PC-9 (cell line): ENCODE results near the gene MEIS2. TPM values are rescaled to one million over a fixed set of nuclear protein-coding genes. Genes with fewer than 3 reads are reported as not detected.

Experiments used
- BruUV-seq: library from RNA; stranded (reverse); fragments of 400-500 nt; replicated peaks from 2 replicates; lab custom pipeline; 2021; lab: Mats Ljungman, UMichigan
- CTCF ChIA-PET: fragments of 300-600 bp; sonication (Branson Sonifier 250); formaldehyde crosslinking; loops from one replicate; lab custom pipeline; 2022; ENCODE audit warnings: antibody characterized with exemption; lab: Charles Lee
- POLR2A ChIA-PET: fragments of 300-600 bp; sonication (Branson Sonifier 250); formaldehyde crosslinking; loops from one replicate; lab custom pipeline; 2022; ENCODE audit warnings: antibody characterized with exemption; ENCODE audit not compliant: unreplicated experiment; lab: Charles Lee
- DNase-seq, 2 experiments: peaks; one replicate each; pipeline versions ENCODE4 v3.0.0 to v3.0.0-alpha.2; 2015 to 2022; ENCODE audit warnings: mixed read lengths in 1 of 2
- H2AFZ ChIP-seq: fragments of 200-600 bp; sonication (generic); 2 replicates; pipeline ENCODE4 v1.8.1; 2017; ENCODE audit warnings: antibody characterized with exemption
- H3F3A ChIP-seq: fragments of 200-600 bp; sonication (generic); 2 replicates; pipeline ENCODE4 v1.8.1; 2017; ENCODE audit warnings: antibody characterized with exemption, mild to moderate bottlenecking, low read depth; ENCODE audit not compliant: insufficient read depth
- H3K27ac ChIP-seq: fragments of 200-600 bp; sonication (generic); 2 replicates; pipeline ENCODE4 v1.6.1; 2016; ENCODE audit warnings: mixed run types
- H3K27me3 ChIP-seq: fragments of 200-600 bp; sonication (generic); 2 replicates; pipeline ENCODE4 v1.6.1; 2016; ENCODE audit warnings: low read depth, mixed run types; ENCODE audit not compliant: insufficient read depth
- H3K36me3 ChIP-seq: fragments of 200-600 bp; sonication (generic); 2 replicates; pipeline ENCODE4 v1.6.1; 2016; ENCODE audit warnings: low read depth, mixed run types
- H3K4me1 ChIP-seq: fragments of 200-600 bp; sonication (generic); replicated peaks from 2 replicates; pipeline ENCODE4 v1.6.1; 2016; ENCODE audit warnings: mixed run types; ENCODE audit not compliant: insufficient read depth
- H3K4me2 ChIP-seq: fragments of 200-600 bp; sonication (generic); 2 replicates; pipeline ENCODE4 v1.6.1; 2017; ENCODE audit warnings: mixed run types
- H3K4me3 ChIP-seq: fragments of 200-600 bp; sonication (generic); 2 replicates; pipeline ENCODE4 v1.6.1; 2016; ENCODE audit warnings: mixed run types
- H3K79me2 ChIP-seq: fragments of 200-600 bp; sonication (generic); 2 replicates; pipeline ENCODE4 v1.6.1; 2017; ENCODE audit warnings: low read depth, mixed run types
- H3K9me2 ChIP-seq: fragments of 200-600 bp; sonication (generic); 2 replicates; pipeline ENCODE4 v1.8.1; 2017; ENCODE audit warnings: mild to moderate bottlenecking; ENCODE audit not compliant: insufficient read depth
- H3K9me3 ChIP-seq: fragments of 200-600 bp; sonication (generic); 2 replicates; pipeline ENCODE4 v1.8.1; 2016; ENCODE audit warnings: low read depth; ENCODE audit not compliant: insufficient read depth
- H4K20me1 ChIP-seq: fragments of 200-600 bp; sonication (generic); 2 replicates; pipeline ENCODE4 v1.8.1; 2017; ENCODE audit not compliant: insufficient read depth
- CTCF ChIP-seq: fragments of 200-600 bp; sonication (generic); conservative IDR thresholded peaks from 2 replicates; pipeline ENCODE4 v1.6.1; 2017; ENCODE audit warnings: mixed run types, antibody characterized with exemption, mild to moderate bottlenecking, moderate library complexity
- EZH2 ChIP-seq: fragments of 200-600 bp; sonication (generic); IDR thresholded peaks from 2 replicates; pipeline ENCODE4 v1.8.0; 2017; ENCODE audit warnings: antibody characterized with exemption, low read depth
- intact Hi-C: fragments of 100-400 bp; cut with micrococcal nuclease; formaldehyde crosslinking; loops from one replicate; pipeline ENCODE4 v1.10.0; 2022; ENCODE audit not compliant: unreplicated experiment
- total RNA-seq: library from RNA; stranded (reverse); gene quantifications from 2 replicates; pipeline ENCODE4 v1.2.3, GENCODE V29; 2021

MEIS2 gene
- total RNA-seq, 1 experiment from 2014 or later: 29.1 TPM

DNA sequence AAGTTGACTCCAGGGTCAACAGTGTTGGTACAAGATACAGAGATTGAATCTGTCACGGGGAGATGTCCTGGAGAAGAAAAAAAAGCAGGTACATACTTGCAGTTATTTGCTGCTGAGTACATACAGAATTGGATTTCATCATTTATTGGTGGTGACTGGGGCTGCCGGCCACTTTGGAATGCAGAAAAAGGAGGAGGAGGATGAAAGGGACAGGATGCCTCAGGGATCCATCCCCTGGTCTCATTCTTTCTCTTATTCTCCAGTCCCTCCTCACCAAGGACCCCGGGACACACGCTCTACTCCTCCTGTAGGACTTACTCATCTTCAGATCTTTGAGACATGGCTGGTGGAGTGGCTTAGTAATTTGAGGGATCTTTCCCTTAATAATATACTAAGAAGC is 30.0 kb upstream of the MEIS2 start:
- H3K4me1 ChIP-seq: no peaks in the 10 kb centered on the region
- no peak overlapping the region for H3K4me2 ChIP-seq
- no peaks in the 10 kb centered on the region for H3K9me2 ChIP-seq
- no peaks in the 10 kb centered on the region for H3K27me3 ChIP-seq
- no peaks in the 10 kb centered on the region for H4K20me1 ChIP-seq
- TF ChIP-seq CTCF (no peak), EZH2 (no peak)
- CTCF ChIA-PET: no interaction called here
- POLR2A ChIA-PET: interaction anchor here (0.6 kb wide), 1 partner anchor 170 kb away, joined by 4 read pairs; no protein-coding TSS in a partner anchor
- no peak overlapping the region for H3K4me3 ChIP-seq
- no peaks in the 10 kb centered on the region for H3K79me2 ChIP-seq
- intact Hi-C loops: loop anchor here (5.0 to 10.0 kb wide), 3 partner anchors 754 to 1843 kb away; no protein-coding TSS in a partner anchor
- H3K36me3 ChIP-seq: no peaks in the 10 kb centered on the region
- no peak overlapping the region for H3K27ac ChIP-seq
- no peak overlapping the region for H2AFZ ChIP-seq
- no peaks in the 10 kb centered on the region for H3F3A ChIP-seq
- DNase-seq: no peak
- BruUV-seq: no TSS peak
- H3K9me3 ChIP-seq: no peaks in the 10 kb centered on the region

GRCh38 chr15:37125143-37125542 is 24.8 kb upstream of the MEIS2 start:
- TF ChIP-seq CTCF: no peak
- no peak for TF ChIP-seq EZH2
- POLR2A ChIA-PET: no interaction called here
- CTCF ChIA-PET: no interaction called here

GRCh38 chr15:37124331-37124730 is 24.0 kb upstream of the MEIS2 start:
- Histone ChIP-seq H3K4me2 (no peak overlapping the region), H3K4me1 (no peaks in the 10 kb centered on the region), H3F3A (no peaks in the 10 kb centered on the region), H4K20me1 (no peaks in the 10 kb centered on the region), H3K9me2 (no peaks in the 10 kb centered on the region), H3K79me2 (no peaks in the 10 kb centered on the region), H3K27ac (no peak overlapping the region), H3K36me3 (no peaks in the 10 kb centered on the region), H3K27me3 (no peaks in the 10 kb centered on the region), H3K4me3 (no peak overlapping the region), H2AFZ (no peak overlapping the region), H3K9me3 (no peaks in the 10 kb centered on the region)
- CTCF ChIA-PET: no interaction called here
- intact Hi-C loops: no loop called here
- no TSS peak for BruUV-seq
- DNase-seq: no peak
- TF ChIP-seq EZH2 (no peak), CTCF (no peak)
- POLR2A ChIA-PET: no interaction called here

More at GRCh38 chr15:37125143-37125542, 24.8 kb upstream of the MEIS2 start:
- H3K9me3 ChIP-seq: no peaks in the 10 kb centered on the region
- no peak overlapping the region for H3K4me2 ChIP-seq
- H3F3A ChIP-seq: no peaks in the 10 kb centered on the region
- H3K4me1 ChIP-seq: no peaks in the 10 kb centered on the region
- H3K27ac ChIP-seq: no peak overlapping the region
- no peak overlapping the region for H3K4me3 ChIP-seq
- no peaks in the 10 kb centered on the region for H4K20me1 ChIP-seq
- H3K79me2 ChIP-seq: no peaks in the 10 kb centered on the region
- DNase-seq: no peak
- no peak overlapping the region for H2AFZ ChIP-seq
- H3K27me3 ChIP-seq: no peaks in the 10 kb centered on the region
- no peaks in the 10 kb centered on the region for H3K9me2 ChIP-seq
- no peaks in the 10 kb centered on the region for H3K36me3 ChIP-seq
- intact Hi-C loops: no loop called here
- no TSS peak for BruUV-seq
